H9 (cell line): ENCODE measurements around the gene BANF1. TPM values are rescaled to one million over a fixed set of nuclear protein-coding genes. Genes with fewer than 3 reads are reported as not detected.
A peak's percentile ranks its signal among the peaks of the same experiment; 100 is the strongest.

Experiments
- DNase-seq: peaks from one replicate; pipeline ENCODE4 v3.0.0-alpha.2; 2017
- H2AFZ ChIP-seq: one replicate; pipeline ENCODE4 v1.6.1; 2013; ENCODE audit warnings: mild to moderate bottlenecking, low read length, control low read depth, moderate library complexity
- H2AK5ac ChIP-seq: 2 replicates; pipeline ENCODE4 v1.6.1; 2013; ENCODE audit warnings: low read length, control low read depth, mixed read lengths; ENCODE audit not compliant: insufficient read length
- H2BK120ac ChIP-seq: one replicate; pipeline ENCODE4 v1.6.1; 2013; ENCODE audit warnings: low read depth, mild to moderate bottlenecking, low read length, control low read depth, inconsistent platforms; ENCODE audit not compliant: poor library complexity, severe bottlenecking
- H2BK12ac ChIP-seq: 2 replicates; pipeline ENCODE4 v1.6.1; 2013; ENCODE audit warnings: low read length, control low read depth, mixed read lengths, low read depth; ENCODE audit not compliant: insufficient read length
- H2BK15ac ChIP-seq: 2 replicates; pipeline ENCODE4 v1.6.1; 2013; ENCODE audit warnings: low read depth, low read length, control low read depth
- H2BK20ac ChIP-seq: one replicate; pipeline ENCODE4 v1.6.1; 2013; ENCODE audit warnings: low read depth, mild to moderate bottlenecking, low read length, control low read depth, inconsistent platforms; ENCODE audit not compliant: poor library complexity, severe bottlenecking
- H2BK5ac ChIP-seq: 2 replicates; pipeline ENCODE4 v1.6.1; 2013; ENCODE audit warnings: low read length, control low read depth, mixed read lengths; ENCODE audit not compliant: insufficient read length
- H3K14ac ChIP-seq: 2 replicates; pipeline ENCODE4 v1.6.1; 2013; ENCODE audit warnings: low read length, control low read depth; ENCODE audit not compliant: insufficient read depth
- H3K18ac ChIP-seq: 2 replicates; pipeline ENCODE4 v1.6.1; 2013; ENCODE audit warnings: low read depth, mild to moderate bottlenecking, mixed read lengths, low read length, control low read depth; ENCODE audit not compliant: insufficient read length
- H3K23ac ChIP-seq: 2 replicates; pipeline ENCODE4 v1.6.1; 2013; ENCODE audit warnings: low read length, control low read depth, mixed read lengths, low read depth; ENCODE audit not compliant: insufficient read length
- H3K23me2 ChIP-seq: 2 replicates; pipeline ENCODE4 v1.6.1; 2013; ENCODE audit warnings: low read depth, mild to moderate bottlenecking, mixed read lengths, low read length, control low read depth; ENCODE audit not compliant: insufficient read length, poor library complexity, severe bottlenecking
- H3K27ac ChIP-seq: 2 replicates; pipeline ENCODE4 v1.5.1; 2013; ENCODE audit warnings: low read length, control low read depth, mixed read lengths, low read depth; ENCODE audit not compliant: insufficient read length
- H3K27me3 ChIP-seq: 2 replicates; pipeline ENCODE4 v1.6.1; 2013; ENCODE audit warnings: low read length, control low read depth, inconsistent platforms; ENCODE audit not compliant: insufficient read depth
- H3K4ac ChIP-seq: 2 replicates; pipeline ENCODE4 v1.6.1; 2013; ENCODE audit warnings: low read depth, mild to moderate bottlenecking, control low read depth, inconsistent platforms, low read length, moderate library complexity
- H3K4me1 ChIP-seq: 2 replicates; pipeline ENCODE4 v1.6.1; 2013; ENCODE audit warnings: low read length, control low read depth, inconsistent platforms; ENCODE audit not compliant: insufficient read depth
- H3K4me2 ChIP-seq: 2 replicates; pipeline ENCODE4 v1.6.1; 2013; ENCODE audit warnings: low read length, control low read depth, mixed read lengths; ENCODE audit not compliant: insufficient read length, insufficient read depth
- H3K56ac ChIP-seq: 2 replicates; pipeline ENCODE4 v1.6.1; 2013; ENCODE audit warnings: low read depth, mild to moderate bottlenecking, mixed read lengths, low read length, control low read depth; ENCODE audit not compliant: insufficient read length
- H3K79me1 ChIP-seq: 2 replicates; pipeline ENCODE4 v1.6.1; 2013; ENCODE audit warnings: low read depth, mild to moderate bottlenecking, moderate library complexity, low read length, control low read depth, inconsistent platforms; ENCODE audit not compliant: insufficient read depth, poor library complexity, severe bottlenecking
- H3K79me2 ChIP-seq: 2 replicates; pipeline ENCODE4 v1.6.1; 2013; ENCODE audit warnings: low read length, control low read depth, inconsistent platforms; ENCODE audit not compliant: insufficient read depth
- H3K9ac ChIP-seq: 2 replicates; pipeline ENCODE4 v1.6.1; 2013; ENCODE audit warnings: low read length, control low read depth, mixed read lengths; ENCODE audit not compliant: insufficient read length; ENCODE audit errors: extremely low read depth
- H3K9me3 ChIP-seq: one replicate; pipeline ENCODE4 v1.6.1; 2013; ENCODE audit warnings: low read depth, low read length, inconsistent platforms; ENCODE audit not compliant: control insufficient read depth
- H3T11ph ChIP-seq: one replicate; pipeline ENCODE4 v1.6.1; 2013; ENCODE audit warnings: mild to moderate bottlenecking, low read length, control low read depth, inconsistent platforms
- H4K20me1 ChIP-seq: one replicate; pipeline ENCODE4 v1.6.1; 2013; ENCODE audit not compliant: control insufficient read depth, insufficient read length, insufficient read depth
- H4K5ac ChIP-seq: 2 replicates; pipeline ENCODE4 v1.6.1; 2013; ENCODE audit warnings: low read depth, mild to moderate bottlenecking, mixed read lengths, low read length, control low read depth; ENCODE audit not compliant: insufficient read length
- H4K8ac ChIP-seq: replicated peaks from 2 replicates; pipeline ENCODE4 v1.6.1; 2013; ENCODE audit warnings: low read length, control low read depth, mixed read lengths, low read depth; ENCODE audit not compliant: insufficient read length
- H4K91ac ChIP-seq: 2 replicates; pipeline ENCODE4 v1.6.1; 2013; ENCODE audit warnings: low read depth, mild to moderate bottlenecking, moderate library complexity, mixed read lengths, low read length, control low read depth; ENCODE audit not compliant: insufficient read length
- H3K27ac Mint-ChIP-seq, 3 experiments: 2 replicates in 2 of 3; 3 replicates in 1 of 3; pipeline ENCODE4 v1.8.0; 2020 to 2021; ENCODE audit warnings: mixed read lengths in 3 of 3, mild to moderate bottlenecking in 1 of 3, moderate library complexity in 1 of 3
- H3K27me3 Mint-ChIP-seq: 2 replicates; pipeline ENCODE4 v1.8.0; 2021; ENCODE audit warnings: low read depth, mild to moderate bottlenecking, moderate library complexity, mixed read lengths
- H3K36me3 Mint-ChIP-seq, 3 experiments: 2 replicates in 2 of 3; 3 replicates in 1 of 3; pipeline ENCODE4 v1.8.0; 2020 to 2021; ENCODE audit warnings: low read depth in 3 of 3, mixed read lengths in 3 of 3; ENCODE audit not compliant: insufficient read depth in 1 of 3
- H3K4me1 Mint-ChIP-seq, 2 experiments: 2 replicates each; pipeline ENCODE4 v1.8.0; 2020; ENCODE audit warnings: mixed read lengths in 2 of 2
- H3K4me3 Mint-ChIP-seq, 2 experiments: 2 replicates in 1 of 2; 3 replicates in 1 of 2; pipeline ENCODE4 v1.8.0; 2020 to 2021; ENCODE audit warnings: mild to moderate bottlenecking in 2 of 2, mixed read lengths in 2 of 2, moderate library complexity in 1 of 2
- H3K9me3 Mint-ChIP-seq, 2 experiments: 2 replicates in 1 of 2; 3 replicates in 1 of 2; pipeline ENCODE4 v1.8.0; 2020; ENCODE audit warnings: mild to moderate bottlenecking in 2 of 2, mixed read lengths in 2 of 2, moderate library complexity in 1 of 2
- WGBS: extraction: QIAGEN DNeasy Blood & Tissue Kit; methylation state at CpG from one replicate; pipeline ENCODE4 v1.1.7; 2013; ENCODE audit warnings: missing lambda C conversion rate, low lambda C conversion rate, mixed read lengths; ENCODE audit not compliant: insufficient read length; ENCODE audit errors: extremely low coverage; 5-methylcytosine and 5-hydroxymethylcytosine counted together
- total RNA-seq: library from RNA; stranded (reverse); gene quantifications from 2 replicates; pipeline ENCODE4 v1.2.1, GENCODE V29; 2021
- TF ChIP-seq, protein P1 (sequence below): fragments of 200-600 bp; sonication (generic); conservative IDR thresholded peaks from 3 replicates; pipeline ENCODE4 v1.8.0; 2021; ENCODE audit warnings: antibody characterized with exemption, mild to moderate bottlenecking

BANF1 gene
- total RNA-seq, 1 experiment from 2014 or later, result 346 TPM

DNA sequence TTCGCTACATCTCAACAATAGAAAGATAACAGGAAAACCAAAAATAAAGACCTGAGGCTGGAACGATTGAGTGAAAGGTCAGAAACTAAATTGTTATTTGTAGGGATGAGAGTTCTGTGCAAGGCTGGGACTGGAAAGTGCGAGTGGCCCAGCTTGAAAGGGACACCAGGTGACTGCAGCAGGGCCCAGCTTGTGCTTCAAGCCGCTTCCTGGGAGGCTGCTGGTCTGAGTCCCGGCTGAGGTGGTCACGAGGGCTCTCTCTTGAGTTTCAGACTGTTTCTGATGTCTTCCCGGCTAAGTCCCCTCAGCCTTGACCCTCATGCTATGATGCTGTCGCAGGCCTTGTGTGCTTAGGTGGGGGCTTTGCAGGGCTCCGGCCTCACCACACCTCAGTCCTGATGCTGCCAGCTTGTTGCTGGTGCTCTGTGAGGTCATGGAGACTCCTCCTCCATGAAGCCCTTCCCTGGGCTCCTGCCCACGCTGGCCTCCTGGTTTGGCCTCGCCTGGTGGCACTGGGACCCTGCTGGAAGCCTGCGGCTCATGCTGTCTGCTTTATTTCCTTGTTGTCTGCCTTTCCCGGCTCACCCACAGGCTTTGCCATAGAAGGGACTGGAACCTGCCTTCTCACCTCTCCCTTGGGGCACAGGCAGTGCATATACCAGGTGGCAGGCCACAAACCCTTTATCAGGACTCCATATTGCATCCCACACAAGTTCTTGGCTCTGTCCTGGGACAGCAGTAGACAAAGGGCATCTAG lies 4.0 kb downstream of the BANF1 start:
- Mint-ChIP-seq H3K36me3 (peaks cover 12 to 33% (median 23%) of the 10 kb centered on the region in 3 experiments), H3K27me3 (no peaks in the 10 kb centered on the region; the same call in 1 of the 2 replicates), H3K4me3 (peak overlapping the region in 1 of 2 experiments; percentile 38; a peak in 1 of 5 replicates), H3K27ac (peak overlapping the region; percentile 65 to 91 (median 84); a peak in 5 of 7 replicates), H3K4me1 (peaks cover 24 to 37% of the 10 kb centered on the region in 2 experiments), H3K9me3 (no peaks in the 10 kb centered on the region)
- Histone ChIP-seq H2BK120ac (no peak overlapping the region), H3K23me2 (peaks cover 12% of the 10 kb centered on the region), H4K5ac (no peak overlapping the region), H2BK5ac (no peak overlapping the region), H3T11ph (no peak overlapping the region), H4K20me1 (no peaks in the 10 kb centered on the region), H3K14ac (no peak overlapping the region; the same call in 1 of the 2 replicates), H2AK5ac (no peak overlapping the region), H3K9ac (no peak overlapping the region), H2BK20ac (no peak overlapping the region), H3K4me2 (no peak overlapping the region), H3K4me1 (no peaks in the 10 kb centered on the region), H3K18ac (no peak overlapping the region), H2BK12ac (no peak overlapping the region), H4K91ac (no peak overlapping the region), H3K79me1 (no peaks in the 10 kb centered on the region), H2BK15ac (no peak overlapping the region), H3K23ac (no peak overlapping the region), H3K27ac (no peak overlapping the region), H3K56ac (no peak overlapping the region), H3K79me2 (peaks cover 5% of the 10 kb centered on the region; the same call in 1 of the 2 replicates), H3K4ac (no peak overlapping the region), H3K27me3 (peaks cover 1% of the 10 kb centered on the region; the same call in 1 of the 2 replicates), H3K9me3 (no peaks in the 10 kb centered on the region), H4K8ac (no peak overlapping the region), H2AFZ (no peak overlapping the region)
- TF ChIP-seq, protein P1, sequence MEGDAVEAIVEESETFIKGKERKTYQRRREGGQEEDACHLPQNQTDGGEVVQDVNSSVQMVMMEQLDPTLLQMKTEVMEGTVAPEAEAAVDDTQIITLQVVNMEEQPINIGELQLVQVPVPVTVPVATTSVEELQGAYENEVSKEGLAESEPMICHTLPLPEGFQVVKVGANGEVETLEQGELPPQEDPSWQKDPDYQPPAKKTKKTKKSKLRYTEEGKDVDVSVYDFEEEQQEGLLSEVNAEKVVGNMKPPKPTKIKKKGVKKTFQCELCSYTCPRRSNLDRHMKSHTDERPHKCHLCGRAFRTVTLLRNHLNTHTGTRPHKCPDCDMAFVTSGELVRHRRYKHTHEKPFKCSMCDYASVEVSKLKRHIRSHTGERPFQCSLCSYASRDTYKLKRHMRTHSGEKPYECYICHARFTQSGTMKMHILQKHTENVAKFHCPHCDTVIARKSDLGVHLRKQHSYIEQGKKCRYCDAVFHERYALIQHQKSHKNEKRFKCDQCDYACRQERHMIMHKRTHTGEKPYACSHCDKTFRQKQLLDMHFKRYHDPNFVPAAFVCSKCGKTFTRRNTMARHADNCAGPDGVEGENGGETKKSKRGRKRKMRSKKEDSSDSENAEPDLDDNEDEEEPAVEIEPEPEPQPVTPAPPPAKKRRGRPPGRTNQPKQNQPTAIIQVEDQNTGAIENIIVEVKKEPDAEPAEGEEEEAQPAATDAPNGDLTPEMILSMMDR, result no peak
- WGBS, result no CpG with 5 or more reads among the region's 13 CpGs
- no peak for DNase-seq
